Sigmoid colon (tissue), 4 donors: ENCODE data around the gene GJD3.

Experiments
- CTCF ChIP-seq, 4 experiments: fragments of 450-650 bp in 3 of 4; fragments of 200-600 bp in 1 of 4; IDR thresholded peaks; one replicate each; pipeline ENCODE4 v1.5.1; 2016 to 2019; ENCODE audit warnings: antibody characterized with exemption in 4 of 4, mild to moderate bottlenecking in 3 of 4, moderate library complexity in 2 of 4
- EP300 ChIP-seq, 4 donors: sonication (generic); formaldehyde crosslinking; IDR thresholded peaks; one replicate each; pipeline ENCODE4 v1.6.1; 2017; ENCODE audit warnings: antibody characterized with exemption in 4 of 4
- POLR2A ChIP-seq, 2 donors: fragments of 450-650 bp; IDR thresholded peaks; one replicate each; pipeline ENCODE4 v1.6.1; 2016; ENCODE audit warnings: antibody characterized with exemption in 2 of 2, mild to moderate bottlenecking in 2 of 2, moderate library complexity in 2 of 2
- POLR2AphosphoS5 ChIP-seq, 4 donors: sonication (generic); formaldehyde crosslinking; IDR thresholded peaks; one replicate each; pipeline ENCODE4 v1.6.1; 2017; ENCODE audit warnings: antibody characterized with exemption in 4 of 4

GRCh38 chr17:40347319-40348135, 17.0 kb downstream of the GJD3 start:
- no peak for TF ChIP-seq POLR2AphosphoS5 (IDR thresholded peaks at IDR 0.05)
- TF ChIP-seq CTCF (IDR thresholded peaks at IDR 0.05): no peak
- no peak for TF ChIP-seq EP300 (IDR thresholded peaks at IDR 0.05)
- no peak for TF ChIP-seq POLR2A (IDR thresholded peaks at IDR 0.05)
